ENCODE results near the gene FGGY.
A peak's percentile ranks its signal among the peaks of the same experiment; 100 is the strongest.

FGGY gene

DNA sequence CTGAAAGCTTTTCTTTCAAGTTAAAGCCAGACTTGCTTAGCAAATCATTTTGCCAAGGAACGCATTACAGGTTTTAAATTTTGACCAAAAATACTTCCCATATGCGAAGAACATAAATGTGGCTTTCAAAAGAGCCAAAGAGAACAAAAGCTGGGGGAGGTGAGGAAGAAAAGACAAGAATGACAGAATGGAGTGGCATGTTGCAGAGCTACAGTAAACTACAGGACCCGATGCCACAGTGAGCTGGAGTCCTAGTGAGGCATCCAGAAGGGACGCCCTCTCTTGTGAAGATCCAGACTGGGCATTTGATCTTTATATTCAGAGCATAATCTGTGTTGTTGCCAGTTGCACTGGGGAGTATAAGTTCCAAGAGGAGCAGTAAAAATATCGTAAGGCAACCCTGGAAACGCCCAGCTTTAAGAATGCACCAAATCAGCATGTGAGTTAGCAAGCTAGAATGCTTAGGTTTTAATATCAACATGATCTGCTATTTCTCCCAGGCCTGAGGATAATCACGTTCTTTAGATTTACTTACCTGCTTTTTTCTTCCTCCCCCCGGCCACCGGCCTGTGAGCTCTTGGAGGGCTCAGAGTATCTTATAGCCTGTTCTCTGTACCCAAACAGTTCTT, 469.4 kb downstream of the FGGY start:
- no peak for DNase-seq (ENCODE audit: low spot score)

DNA sequence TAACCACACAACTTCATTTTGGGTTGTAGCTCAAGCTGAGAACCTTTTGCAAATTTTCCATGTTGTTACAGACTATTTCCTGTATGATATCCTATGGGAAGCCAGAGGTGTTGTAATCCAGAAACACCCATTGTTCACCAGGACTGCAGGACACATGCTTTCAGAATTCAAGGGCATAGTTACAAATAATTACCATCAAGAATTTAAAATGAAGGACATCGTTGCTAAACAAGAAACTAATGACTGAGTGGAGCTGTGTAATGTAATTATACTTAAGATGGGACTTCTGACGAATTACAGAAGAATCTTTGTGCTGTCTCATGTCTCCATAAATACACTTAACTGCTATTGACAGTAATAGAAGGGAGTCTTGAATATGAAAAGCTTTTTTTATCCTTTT, 470.2 kb downstream of the FGGY start:
- DNase-seq (ENCODE audit: low spot score) = no peak

DNA sequence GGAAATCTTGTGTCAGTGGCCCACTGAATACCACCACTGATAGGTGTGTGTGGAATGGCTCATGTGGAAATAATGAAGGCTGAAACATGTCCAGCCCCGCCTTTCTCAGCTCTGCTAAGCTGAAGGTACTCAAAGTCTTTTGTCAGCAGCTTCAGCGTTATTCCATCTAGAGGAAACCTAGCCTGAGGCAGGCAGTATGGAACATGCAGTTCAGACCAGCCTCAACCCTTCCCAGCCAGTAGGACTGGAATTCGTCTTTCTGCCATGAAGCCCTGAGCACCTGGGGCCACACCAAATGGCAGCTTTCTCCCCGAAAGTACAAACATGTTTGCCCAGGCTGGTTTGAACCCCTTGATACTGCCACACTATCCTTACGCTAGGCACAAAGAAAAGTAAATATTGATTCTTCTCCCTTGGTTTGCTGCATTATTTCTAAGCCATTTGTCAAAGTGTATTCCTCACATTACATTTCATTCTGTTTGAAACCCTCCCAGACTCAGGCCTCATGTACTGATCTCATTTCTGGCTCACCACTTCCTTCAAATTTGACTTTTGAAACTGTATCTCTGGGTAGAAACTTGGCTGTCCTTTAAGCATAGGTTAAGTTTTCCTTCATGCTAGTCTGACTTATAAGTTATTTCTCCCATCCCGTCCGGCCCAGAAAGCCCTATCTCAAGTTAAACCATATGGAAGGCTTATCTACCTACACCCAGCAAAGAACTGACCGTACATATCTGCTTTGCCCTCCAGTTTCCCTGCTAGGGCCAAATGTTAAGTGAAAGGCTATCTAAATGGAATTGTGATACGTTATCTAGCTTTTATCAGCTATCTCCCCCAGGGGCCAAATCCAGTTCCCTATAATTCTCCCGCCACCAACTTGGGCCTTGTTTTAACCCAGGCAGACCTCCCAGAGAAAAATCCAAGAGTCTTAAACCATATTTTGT, 472.2 kb downstream of the FGGY start:
- DNase-seq (ENCODE audit: low spot score) = no peak

DNA sequence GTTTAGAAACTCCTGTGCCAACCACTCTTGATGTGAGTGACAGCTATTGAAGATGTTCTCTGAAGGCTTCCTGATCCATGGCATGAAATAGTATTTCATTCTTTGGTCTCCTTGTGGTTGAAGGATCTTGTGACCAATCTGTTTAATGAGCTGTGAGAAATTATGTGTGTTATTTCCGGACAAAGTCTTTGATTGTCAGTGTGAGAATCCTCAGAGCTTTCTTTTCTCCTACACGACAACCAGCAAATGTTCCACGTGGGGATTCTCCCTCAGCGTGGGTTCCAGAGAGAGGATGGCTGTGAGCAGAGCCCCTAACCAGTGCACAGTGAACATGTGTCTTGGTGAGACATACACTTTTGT, 472.8 kb downstream of the FGGY start:
- DNase-seq (ENCODE audit: low spot score) = no peak

DNA sequence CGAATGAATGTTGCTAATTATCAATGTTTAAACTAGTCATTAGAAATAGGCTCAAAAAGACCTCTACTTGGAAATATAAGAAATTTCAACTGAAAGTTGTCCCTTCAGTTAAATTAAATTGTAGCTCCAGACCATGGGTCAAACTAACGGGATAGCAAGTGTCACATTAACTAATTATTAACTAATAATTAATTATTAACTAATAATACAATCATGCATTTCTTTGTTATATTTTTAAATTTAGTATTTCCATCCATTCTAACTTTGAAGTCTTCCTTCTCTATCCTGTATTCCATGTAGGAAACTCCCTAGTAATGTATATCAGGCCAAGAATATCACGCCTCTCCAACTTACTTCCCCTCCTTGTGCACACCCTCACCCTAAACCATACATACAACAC, 474.5 kb downstream of the FGGY start:
- no peak for DNase-seq (ENCODE audit: low spot score)

DNA sequence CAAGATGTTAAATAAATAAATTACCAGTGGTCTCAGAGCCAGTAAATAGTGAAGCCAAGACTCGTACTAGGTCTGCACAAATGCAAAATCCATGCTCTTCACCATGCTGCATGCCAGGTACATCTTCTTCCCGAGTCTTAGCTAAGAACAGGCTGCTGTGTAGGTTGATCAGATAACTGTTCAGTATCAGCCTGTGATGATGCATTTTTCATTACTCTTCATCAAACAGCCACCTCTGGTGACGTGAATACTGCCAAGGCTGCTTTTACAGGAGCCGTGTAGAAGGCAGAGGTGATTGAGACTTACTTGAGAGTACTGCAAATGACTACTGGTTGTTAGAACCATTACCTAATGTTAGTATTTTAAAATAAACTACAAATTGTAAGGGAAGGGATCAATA, 478.6 kb downstream of the FGGY start:
- DNase-seq (ENCODE audit: low spot score) = no peak

DNA sequence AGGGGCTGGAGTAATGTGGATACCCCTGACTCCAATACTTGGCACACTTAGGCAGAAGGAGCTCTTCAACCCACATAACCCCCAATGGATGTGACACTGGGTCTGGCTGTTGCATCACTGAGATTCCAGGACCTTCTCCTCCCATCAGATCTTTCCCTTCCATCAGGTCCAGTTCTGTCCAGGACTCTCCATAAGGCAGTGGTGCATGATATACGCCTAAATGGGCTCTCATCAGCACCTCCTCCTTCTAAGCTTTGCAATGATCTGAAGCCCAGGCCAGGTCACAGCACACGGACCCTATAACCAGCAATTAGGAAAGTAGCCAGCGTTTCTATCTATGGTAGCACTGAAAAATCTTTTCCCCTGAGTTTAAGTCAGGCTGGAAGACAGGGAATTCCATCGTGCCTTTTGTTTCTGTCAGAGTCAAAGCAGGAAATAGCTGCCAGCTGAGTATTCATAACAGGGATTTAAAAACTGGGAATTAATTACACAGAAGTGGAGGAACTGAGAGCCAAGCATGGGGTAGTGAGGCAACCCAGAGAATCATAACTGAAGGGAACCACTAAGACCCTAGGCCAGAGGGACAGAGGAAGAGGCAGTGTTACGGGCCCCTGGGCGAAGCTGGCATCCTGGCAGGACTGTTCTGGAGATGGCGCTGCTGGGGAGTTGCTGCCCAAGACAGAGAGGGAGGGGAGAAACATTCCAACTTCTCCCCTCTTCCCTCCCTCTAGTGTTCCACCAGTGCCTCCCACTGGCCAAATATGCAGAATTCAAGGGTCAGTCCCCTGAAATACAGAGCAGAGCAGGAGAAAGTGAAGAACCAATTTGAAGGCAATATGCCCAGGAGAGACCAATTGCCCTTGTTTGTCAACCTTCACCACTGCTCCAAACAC, 480.3 kb downstream of the FGGY start:
- no peak for DNase-seq (ENCODE audit: low spot score)

DNA sequence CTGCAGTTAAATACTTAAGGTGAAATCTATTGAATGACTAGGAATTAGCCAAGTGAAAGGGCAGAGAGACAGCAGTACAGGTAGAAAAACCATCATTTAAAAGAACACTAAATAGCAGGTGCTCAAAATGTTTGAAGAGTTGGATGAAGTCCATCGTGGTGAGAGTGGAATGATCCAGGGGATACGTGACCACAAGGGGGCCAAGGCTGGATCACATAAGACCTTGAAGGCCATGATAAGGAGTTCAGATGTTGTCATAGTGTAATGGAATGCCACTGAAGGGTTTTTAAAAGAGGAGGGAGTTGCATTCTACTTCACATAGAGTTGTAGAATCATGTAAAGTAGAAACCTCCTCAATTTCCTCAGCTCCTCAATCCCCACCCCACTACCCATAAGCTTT, 483.1 kb downstream of the FGGY start:
- DNase-seq (ENCODE audit: low spot score) = peak; percentile 21

DNA sequence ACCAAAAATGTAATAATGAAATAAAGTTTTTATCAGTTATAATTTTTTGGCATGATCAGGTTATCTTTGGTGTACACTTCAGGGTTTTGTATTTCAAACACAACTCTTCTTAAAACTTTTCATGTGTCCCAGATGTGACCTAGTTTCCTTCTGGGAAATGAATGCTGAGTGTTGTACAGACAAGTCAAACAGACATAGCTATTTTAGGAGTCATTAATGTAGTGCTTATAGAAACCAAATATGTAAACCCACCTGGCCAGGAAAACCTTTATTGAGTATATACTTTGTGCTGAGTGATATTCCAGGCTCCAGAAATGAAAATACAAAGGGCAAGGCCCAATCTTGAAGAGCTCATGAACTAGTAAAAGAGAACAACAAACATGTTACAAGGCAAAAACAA, 491.9 kb downstream of the FGGY start:
- no peak for DNase-seq (ENCODE audit: low spot score)

DNA sequence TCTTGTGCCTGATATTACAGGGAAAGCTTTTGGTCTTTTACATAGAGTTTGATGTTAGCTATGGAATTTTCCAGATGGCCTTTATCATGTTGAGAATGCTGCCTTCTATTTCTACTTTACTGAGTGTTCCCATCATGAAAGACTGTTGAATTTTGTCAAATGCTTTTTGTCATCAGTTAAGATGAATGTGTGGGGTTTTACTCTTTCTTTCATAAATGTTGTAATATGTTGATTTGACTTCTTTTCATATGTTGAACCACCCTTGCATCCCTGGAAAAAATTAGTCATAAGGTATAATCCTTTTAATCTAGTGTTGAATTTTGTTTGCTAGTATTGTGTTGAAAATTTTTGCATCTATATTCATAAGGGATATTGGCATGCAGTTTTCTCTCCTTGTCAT, 501.7 kb downstream of the FGGY start:
- DNase-seq (ENCODE audit: low spot score) = no peak

DNA sequence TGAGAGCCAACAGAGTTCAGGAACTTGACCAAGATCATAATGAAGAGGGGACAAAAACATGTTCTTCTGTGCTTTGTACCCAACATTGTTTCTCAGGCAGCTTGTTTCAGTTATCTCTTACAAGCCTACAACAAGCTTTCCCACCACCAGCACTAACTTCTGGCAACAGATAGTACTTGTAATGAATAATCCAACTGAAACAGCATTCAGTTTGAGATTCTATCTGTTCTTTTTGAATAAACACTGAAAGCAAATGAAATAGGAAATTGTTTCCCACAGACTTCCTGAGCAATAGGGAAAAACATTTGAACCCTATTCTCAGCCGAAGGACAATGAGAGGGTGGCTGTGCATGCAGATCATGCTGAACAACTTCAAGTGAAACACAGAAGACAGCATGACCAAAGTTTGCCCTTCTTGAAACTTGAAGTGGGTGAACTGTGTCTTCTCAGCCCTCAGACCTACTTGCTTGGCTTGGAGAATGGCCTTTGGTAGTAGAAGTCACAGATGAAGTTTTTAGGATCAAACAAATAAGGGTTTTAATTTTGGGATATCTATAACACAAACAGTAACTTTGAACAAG, 506.7 kb downstream of the FGGY start:
- no peak for DNase-seq (ENCODE audit: low spot score)

DNA sequence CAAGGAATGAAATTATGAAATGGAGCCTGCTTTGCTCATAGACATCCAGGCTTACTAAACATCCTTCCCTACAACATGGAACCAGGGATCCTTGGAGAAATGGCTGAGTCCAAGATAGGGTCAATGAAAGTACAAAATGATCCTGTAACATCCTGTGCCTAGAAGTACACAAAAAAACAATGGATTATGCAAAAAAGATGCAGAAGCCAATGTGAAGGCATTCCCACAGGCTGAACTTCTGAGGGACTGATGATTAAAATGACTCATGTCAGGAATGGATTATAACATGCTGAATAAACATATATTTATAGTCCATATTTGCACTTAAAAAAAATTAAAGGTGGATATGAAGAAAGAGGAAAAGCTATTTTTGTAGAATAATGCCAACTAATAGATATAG, 507.4 kb downstream of the FGGY start:
- DNase-seq (ENCODE audit: low spot score) = no peak

DNA sequence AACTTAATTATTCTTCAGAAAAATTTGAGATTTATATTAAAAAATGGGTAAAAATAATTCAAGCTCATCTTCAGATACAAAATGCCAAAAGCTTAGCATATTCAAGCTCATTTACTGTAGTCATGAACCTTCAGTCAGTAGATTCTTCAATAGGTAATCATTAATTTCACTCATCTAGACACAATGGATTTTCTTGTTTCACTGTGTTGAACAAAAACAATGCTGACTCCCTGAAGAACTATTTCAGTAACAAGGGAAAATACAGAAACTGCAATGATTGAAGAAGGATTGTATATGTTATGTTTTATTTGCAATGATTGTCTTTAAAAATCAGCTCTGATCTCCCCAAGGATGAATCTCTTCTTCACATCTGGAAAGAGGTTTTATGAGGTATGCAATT, 508.7 kb downstream of the FGGY start:
- no peak for DNase-seq (ENCODE audit: low spot score)
